Measurements from ENCODE around the gene MLLT3.

The MLLT3 gene

GRCh38 chr9:20462410-20462809 is 159.9 kb downstream of the MLLT3 start:
- TF ChIP-seq FOXP2 (optimal IDR thresholded peaks at IDR 0.05; ENCODE audit: borderline replicate concordance, extremely low read depth, extremely low read length, insufficient read depth) = no peak
- no peak for TF ChIP-seq POLR2AphosphoS5 (IDR thresholded peaks at IDR 0.05; ENCODE audit: low read depth, low read length)
- no peak for TF ChIP-seq TAF1 (IDR thresholded peaks at IDR 0.05; ENCODE audit: borderline replicate concordance, insufficient read depth, low read length)
- TF ChIP-seq SIN3A (IDR thresholded peaks at IDR 0.05; ENCODE audit: borderline replicate concordance, insufficient read depth, low read length) = no peak
- TF ChIP-seq REST (IDR thresholded peaks at IDR 0.05; ENCODE audit: insufficient read depth in 1 of 2, low read depth in 2 of 2, low read length in 2 of 2) = no peak

DNA sequence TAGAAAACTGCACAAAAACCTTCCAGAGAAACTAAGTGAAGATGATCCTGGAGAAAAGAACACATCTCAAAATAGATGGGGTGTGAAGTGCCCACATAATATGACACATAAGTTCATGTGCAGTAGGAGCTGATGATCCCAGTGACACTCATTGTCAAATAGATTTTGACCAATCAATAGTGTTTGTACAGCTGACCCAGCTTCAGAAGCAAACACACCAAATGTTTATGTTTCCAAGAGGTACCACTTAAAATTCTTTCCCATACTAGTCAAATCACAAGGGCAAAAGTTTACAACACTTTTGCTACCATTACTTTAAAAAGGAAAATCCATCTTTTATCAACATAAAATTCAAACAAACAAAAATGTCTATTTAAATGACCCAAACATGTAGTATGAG is 175.0 kb downstream of the MLLT3 start:
- TF ChIP-seq REST (IDR thresholded peaks at IDR 0.05; ENCODE audit: insufficient read depth in 1 of 2, low read depth in 2 of 2, low read length in 2 of 2) (no peak), POLR2AphosphoS5 (IDR thresholded peaks at IDR 0.05; ENCODE audit: low read depth, low read length) (no peak), TAF1 (IDR thresholded peaks at IDR 0.05; ENCODE audit: borderline replicate concordance, insufficient read depth, low read length) (no peak), FOXP2 (optimal IDR thresholded peaks at IDR 0.05; ENCODE audit: borderline replicate concordance, extremely low read depth, extremely low read length, insufficient read depth) (no peak), SIN3A (IDR thresholded peaks at IDR 0.05; ENCODE audit: borderline replicate concordance, insufficient read depth, low read length) (no peak)

DNA sequence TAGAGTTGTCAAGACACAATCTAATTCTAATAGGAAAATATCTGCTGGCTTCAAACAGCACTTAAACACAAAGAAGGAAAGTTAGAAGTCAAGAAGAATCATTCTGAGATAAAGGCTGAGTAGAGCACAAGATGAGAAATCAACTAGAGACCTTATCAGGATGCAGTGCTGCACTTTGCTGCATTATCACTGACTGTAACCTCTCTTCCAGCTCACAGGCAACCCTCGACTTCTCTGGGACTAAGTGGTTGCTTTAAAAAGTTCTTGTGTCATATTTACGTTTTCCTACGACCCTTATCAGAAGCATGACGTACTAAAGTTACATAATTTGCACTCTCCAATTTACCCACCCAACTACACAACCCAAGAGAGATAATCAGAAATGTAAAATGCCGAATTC is 176.1 kb downstream of the MLLT3 start:
- TF ChIP-seq FOXP2 (optimal IDR thresholded peaks at IDR 0.05; ENCODE audit: borderline replicate concordance, extremely low read depth, extremely low read length, insufficient read depth) = no peak
- TF ChIP-seq SIN3A (IDR thresholded peaks at IDR 0.05; ENCODE audit: borderline replicate concordance, insufficient read depth, low read length) = no peak
- no peak for TF ChIP-seq REST (IDR thresholded peaks at IDR 0.05; ENCODE audit: insufficient read depth in 1 of 2, low read depth in 2 of 2, low read length in 2 of 2)
- no peak for TF ChIP-seq TAF1 (IDR thresholded peaks at IDR 0.05; ENCODE audit: borderline replicate concordance, insufficient read depth, low read length)
- TF ChIP-seq POLR2AphosphoS5 (IDR thresholded peaks at IDR 0.05; ENCODE audit: low read depth, low read length) = no peak

DNA sequence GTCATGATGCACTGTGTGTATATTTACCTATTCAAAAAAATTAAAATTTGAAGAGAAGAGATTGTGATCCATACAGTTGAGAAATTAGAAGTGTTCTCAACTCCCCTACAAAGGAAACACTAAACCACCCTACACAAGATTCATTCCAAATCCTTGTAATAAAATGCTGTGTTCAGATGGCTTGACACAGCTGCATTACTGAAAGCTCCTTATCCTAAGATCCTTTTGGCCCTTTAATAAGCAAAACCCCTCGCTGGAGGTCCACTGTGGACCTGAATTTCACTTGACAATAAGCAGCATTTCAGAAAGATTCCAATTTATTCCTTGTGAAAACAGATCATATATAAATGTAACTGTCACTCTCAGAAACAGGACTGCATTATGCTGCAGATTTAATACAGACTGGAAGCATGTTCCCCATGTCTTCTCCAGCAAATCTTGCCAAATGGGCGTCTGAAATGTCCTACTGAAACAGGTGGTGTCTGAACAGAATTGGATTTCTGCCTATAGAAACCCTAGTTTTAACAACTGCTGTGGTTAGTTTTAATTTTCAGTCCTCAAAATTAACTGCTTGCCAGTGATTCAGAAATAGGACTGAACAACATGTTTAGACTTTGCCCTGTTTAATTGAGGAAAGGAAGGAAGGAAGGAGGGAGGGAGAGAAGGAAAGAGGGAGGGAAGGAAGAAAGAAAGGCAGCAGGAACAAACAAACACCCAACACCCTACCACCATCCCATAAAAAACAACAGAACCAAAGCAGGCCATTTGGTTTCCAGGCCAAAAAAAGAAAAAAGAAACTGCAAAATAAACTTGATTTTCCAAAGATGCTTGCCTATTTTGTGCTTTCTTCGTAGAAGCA is 179.6 kb downstream of the MLLT3 start:
- TF ChIP-seq FOXP2 (optimal IDR thresholded peaks at IDR 0.05; ENCODE audit: borderline replicate concordance, extremely low read depth, extremely low read length, insufficient read depth) (no peak), REST (IDR thresholded peaks at IDR 0.05; ENCODE audit: insufficient read depth in 1 of 2, low read depth in 2 of 2, low read length in 2 of 2) (no peak), TAF1 (IDR thresholded peaks at IDR 0.05; ENCODE audit: borderline replicate concordance, insufficient read depth, low read length) (no peak), SIN3A (IDR thresholded peaks at IDR 0.05; ENCODE audit: borderline replicate concordance, insufficient read depth, low read length) (no peak), POLR2AphosphoS5 (IDR thresholded peaks at IDR 0.05; ENCODE audit: low read depth, low read length) (no peak)

Measured in PFSK-1 (cell line).